Non-pigmented ciliary epithelial cell (primary cell): ENCODE results near the gene PRAMEF20.
"Not testable (repeated sequence)": the region's sequence is repeated elsewhere in the genome, so short reads cannot be mapped to it uniquely, and the experiment has no call there.

Experiments used
- DNase-seq: peaks from one replicate; pipeline ENCODE4 v3.0.0-alpha.2; 2010; ENCODE audit warnings: low read depth

The PRAMEF20 gene

GRCh38 chr1:13410150-13410549 is at the start of gene PRAMEF20:
Gene PRAMEF20 (plus strand): TSS chr1:13410450. CDS start chr1:13416355, 5,905 bp downstream.
- DNase-seq, result not testable (repeated sequence)

DNA sequence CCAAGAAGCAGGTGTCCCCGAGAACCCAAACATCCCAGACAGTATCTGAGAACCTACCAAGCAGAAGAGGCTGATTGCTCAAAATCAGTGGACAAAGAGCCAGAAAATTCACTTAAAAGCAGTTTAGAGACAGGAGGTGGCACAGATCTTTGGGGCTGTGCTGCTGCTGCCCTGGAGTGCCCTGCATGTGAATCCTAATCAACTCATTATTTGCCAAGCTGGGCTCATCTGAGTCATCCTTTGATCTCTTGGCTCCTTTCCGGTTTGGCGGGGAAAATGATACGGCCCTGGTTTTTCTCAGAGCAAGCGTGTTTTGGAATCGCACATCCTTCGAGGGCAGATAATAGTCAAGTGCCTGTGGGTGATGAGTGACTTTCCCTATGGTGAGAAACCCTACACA is 47.9 kb upstream of the PRAMEF20 start:
- not testable (repeated sequence) for DNase-seq

- not testable (repeated sequence) for DNase-seq
Observed at GRCh38 chr1:13364928-13365327, 45.3 kb upstream of the PRAMEF20 start.

- not testable (repeated sequence) for DNase-seq
Observed at GRCh38 chr1:13366536-13366935, 43.7 kb upstream of the PRAMEF20 start.

- DNase-seq, result not testable (repeated sequence)
Observed at GRCh38 chr1:13368544-13368943, 41.7 kb upstream of the PRAMEF20 start.

DNA sequence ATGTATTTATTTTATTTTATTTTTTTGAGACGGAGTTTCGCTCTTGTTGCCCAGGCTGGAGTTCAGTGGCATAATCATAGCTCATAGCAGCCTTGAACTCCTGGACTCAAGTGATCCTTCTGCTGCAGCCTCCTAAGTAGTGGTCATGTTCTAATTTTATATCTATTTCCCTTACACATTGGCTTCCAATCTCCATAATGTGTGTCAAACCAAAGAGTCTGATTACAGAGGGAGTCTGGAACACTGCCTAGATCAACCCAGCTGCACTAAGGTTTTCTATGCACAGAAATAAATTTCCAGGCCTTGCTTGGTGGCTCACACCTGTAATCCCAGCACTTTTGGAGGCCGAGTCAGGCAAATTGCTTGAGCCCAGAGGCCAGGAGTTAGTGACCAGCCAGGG is 31.3 kb upstream of the PRAMEF20 start:
- not testable (repeated sequence) for DNase-seq

DNA sequence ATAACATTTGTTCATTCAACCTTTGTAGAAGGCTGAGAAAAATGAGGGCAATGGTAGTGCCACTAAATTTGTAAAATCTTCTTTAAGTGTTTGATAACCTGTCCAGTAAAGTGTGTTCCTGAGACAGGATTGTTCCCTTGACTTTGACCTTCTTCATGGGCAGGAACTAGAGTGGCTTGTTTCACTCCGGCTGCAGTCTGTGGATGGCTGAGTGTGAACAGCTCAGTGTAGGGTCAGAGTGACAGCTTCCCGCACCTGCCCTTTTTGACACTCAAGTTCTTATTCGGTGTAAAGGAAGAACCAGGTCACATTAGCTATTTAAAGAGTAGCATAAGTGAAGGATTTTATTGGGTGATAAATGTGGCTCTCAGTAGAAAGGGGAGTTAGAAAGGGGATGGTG is 29.9 kb upstream of the PRAMEF20 start:
- DNase-seq, result not testable (repeated sequence)

- not testable (repeated sequence) for DNase-seq
Observed at GRCh38 chr1:13389332-13389731, 20.9 kb upstream of the PRAMEF20 start, which contains the start of gene PRAMEF17. Gene PRAMEF17 (plus strand): TSS chr1:13389632. CDS start chr1:13389658, 26 bp downstream.

GRCh38 chr1:13393004-13393403 is 17.2 kb upstream of the PRAMEF20 start:
- DNase-seq, result not testable (repeated sequence)

- DNase-seq, result not testable (repeated sequence)
Observed at GRCh38 chr1:13394761-13395160, 15.5 kb upstream of the PRAMEF20 start.

DNA sequence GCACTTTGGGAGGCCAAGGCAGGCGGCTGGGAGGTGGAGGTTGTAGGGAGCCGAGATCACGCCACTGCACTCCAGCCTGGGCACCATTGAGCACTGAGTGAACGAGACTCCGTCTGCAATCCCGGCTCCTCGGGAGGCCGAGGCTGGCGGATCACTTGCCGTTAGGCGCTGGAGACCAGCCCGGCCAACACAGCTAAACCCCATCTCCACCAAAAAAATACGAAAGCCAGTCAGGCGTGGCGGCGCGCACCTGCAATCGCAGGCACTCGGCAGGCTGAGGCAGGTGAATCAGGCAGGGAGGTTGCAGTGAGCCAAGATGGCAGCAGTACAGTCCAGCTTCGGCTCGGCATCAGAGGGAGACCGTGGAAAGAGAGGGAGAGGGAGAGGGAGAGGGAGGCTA is 14.9 kb upstream of the PRAMEF20 start:
- not testable (repeated sequence) for DNase-seq

DNA sequence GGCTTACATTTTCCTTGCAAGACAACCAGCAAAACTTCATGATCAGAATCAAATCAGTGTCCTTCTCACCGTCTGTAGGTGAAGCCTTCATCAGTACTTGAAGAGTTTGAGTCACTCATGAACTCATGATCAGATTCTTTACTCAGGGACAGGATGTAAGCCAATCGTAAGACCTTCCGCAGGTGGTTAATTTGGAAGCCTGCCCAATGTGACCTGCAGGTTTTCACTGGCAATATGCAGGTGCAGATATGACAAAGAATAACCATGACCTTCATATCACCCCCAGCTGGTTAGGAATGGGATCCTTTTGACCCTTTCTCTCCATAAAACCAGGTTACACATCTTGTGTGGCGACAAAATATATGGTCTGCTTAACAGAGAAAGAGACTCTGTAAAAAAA is 2.4 kb upstream of the PRAMEF20 start:
- no peak for DNase-seq

DNA sequence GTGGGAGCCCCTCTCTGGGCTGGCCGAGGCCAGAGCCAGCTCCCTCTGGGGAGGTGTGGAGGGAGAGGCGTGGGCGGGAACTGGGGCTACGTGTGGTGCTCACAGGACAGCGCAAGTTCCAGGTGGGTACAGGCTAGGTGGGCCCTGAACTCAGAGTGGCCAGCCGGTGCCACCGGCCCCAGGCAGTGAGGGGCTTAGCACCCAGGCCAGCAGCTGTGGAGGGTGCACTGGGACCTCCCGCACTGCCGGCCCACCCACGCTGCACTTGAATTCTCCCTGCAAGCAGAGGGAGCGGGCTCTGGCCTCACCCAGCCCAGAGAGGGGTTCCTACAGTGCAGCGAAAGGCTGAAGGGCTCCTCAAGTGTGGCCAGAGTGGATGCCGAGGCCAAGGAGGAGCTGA is 20.2 kb downstream of the PRAMEF20 start:
- DNase-seq, result no peak

DNA sequence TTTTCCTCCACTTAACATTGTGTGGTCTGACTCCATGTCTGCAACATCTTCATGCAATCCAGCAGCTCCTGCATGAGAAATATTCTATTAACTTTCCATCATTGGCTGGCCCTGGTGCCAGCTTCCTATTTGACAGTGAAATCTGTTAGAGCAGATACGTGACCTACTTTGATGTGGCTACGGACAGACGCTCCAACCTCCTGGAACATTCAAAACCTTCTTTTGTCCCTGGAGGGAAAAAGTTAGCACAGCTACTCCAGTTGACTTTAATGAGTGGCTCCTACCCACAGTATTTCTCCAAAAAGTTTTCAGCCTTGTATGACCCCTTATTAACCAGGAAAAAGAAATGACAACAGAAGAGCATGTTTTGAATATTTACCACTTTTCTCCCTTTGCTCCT is 22.0 kb downstream of the PRAMEF20 start:
- no peak for DNase-seq

- DNase-seq, result not testable (repeated sequence)
Observed at GRCh38 chr1:13433694-13434358, 23.6 kb downstream of the PRAMEF20 start.

- no peak for DNase-seq
Observed at GRCh38 chr1:13435458-13435857, 25.2 kb downstream of the PRAMEF20 start.

GRCh38 chr1:13439104-13439783 is 29.0 kb downstream of the PRAMEF20 start:
- not testable (repeated sequence) for DNase-seq

GRCh38 chr1:13443335-13443979 is 33.2 kb downstream of the PRAMEF20 start:
- no peak for DNase-seq

- DNase-seq, result no peak
Observed at GRCh38 chr1:13450204-13450603, 40.0 kb downstream of the PRAMEF20 start.

- no peak for DNase-seq
Observed at GRCh38 chr1:13451399-13451965, 41.2 kb downstream of the PRAMEF20 start.

DNA sequence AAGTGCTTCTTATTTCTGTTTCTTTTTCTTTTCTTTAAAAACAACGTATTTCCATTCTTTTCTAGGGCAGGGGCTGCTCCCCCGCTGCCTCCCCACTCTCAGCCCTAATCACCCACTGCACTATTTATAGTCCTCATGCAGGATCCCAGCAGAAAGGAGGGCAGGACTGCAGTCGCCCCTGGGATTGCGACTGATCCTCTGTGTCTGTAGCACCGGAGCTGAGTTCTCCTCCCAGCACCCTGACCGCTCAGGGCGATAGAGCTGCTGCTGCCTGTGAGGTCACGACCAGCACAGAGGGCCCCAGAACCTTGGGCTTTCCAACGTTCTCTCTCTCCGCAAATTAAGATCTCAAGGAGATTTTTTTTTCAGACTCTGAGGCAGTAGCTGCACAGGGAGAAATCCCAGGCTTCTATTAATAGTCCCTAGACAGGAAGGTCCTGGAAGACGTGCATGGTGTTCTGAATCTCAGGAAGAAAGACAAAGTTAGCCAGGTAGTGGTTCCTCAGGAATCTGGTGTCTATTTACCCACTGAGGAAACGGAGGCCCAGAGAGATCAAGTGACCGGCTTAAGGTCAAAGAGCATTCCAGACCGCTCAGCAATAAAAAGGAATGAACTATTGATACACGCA is 46.8 kb downstream of the PRAMEF20 start:
- no peak for DNase-seq

DNA sequence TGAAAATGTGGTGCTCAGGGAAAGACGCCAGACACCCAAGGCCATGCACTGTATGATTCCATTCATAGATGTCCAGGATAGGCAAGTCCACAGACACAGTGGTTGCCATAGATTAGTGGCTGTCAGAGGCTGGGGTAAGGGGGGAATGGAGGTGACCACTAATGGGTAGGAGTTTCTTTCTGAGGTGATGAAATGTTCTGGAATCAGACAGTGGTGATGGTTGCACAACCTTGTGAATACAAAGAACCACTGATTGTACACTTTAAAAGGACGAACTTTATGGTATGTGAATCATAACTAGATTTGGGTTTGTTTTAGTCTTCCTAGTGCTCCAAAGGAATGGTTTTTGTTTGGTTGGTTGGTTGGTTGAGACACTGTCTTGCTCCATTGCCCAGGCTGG is 51.7 kb downstream of the PRAMEF20 start:
- DNase-seq, result no peak
